ENCODE results near the gene CSTF3.

GRCh38 chr11:33040862-33041453, 120.3 kb downstream of the CSTF3 start:
- TF ChIP-seq, protein P1, sequence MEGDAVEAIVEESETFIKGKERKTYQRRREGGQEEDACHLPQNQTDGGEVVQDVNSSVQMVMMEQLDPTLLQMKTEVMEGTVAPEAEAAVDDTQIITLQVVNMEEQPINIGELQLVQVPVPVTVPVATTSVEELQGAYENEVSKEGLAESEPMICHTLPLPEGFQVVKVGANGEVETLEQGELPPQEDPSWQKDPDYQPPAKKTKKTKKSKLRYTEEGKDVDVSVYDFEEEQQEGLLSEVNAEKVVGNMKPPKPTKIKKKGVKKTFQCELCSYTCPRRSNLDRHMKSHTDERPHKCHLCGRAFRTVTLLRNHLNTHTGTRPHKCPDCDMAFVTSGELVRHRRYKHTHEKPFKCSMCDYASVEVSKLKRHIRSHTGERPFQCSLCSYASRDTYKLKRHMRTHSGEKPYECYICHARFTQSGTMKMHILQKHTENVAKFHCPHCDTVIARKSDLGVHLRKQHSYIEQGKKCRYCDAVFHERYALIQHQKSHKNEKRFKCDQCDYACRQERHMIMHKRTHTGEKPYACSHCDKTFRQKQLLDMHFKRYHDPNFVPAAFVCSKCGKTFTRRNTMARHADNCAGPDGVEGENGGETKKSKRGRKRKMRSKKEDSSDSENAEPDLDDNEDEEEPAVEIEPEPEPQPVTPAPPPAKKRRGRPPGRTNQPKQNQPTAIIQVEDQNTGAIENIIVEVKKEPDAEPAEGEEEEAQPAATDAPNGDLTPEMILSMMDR (conservative IDR thresholded peaks at IDR 0.05): no peak
- TF ChIP-seq ZFX (IDR thresholded peaks at IDR 0.05): no peak

Data from C4-2B (cell line).